Raji (cell line): ENCODE results near the gene CHI3L1.

Experiments used
- POLR2A ChIP-seq: IDR thresholded peaks from 2 replicates; pipeline ENCODE4 v1.6.1; 2011; ENCODE audit warnings: low read depth, low read length, control low read depth; ENCODE audit not compliant: insufficient read depth

Gene CHI3L1

DNA sequence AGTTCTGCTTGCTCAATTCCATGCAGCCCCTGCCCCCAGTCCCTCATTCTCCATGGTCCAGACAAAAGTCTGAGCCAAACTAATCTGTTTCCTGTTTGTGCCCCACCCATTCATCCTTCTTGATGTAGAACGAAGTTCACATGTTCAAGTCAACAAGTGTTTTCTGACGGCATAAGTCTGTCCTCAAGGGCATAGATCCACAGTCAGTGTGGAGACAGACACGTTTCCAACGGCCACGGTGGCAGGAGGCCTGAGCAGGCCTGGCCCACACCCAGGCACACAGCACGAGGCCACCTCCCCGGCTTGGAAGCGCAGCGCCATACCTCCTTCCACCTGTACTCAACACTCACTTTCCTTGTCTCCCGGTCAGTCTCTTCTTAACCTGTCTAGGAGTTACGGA is 42.9 kb downstream of the CHI3L1 start:
- no peak for TF ChIP-seq POLR2A

- no peak for TF ChIP-seq POLR2A
These were observed 43.7 kb downstream of the CHI3L1 start for GRCh38 chr1:203142684-203143408.

DNA sequence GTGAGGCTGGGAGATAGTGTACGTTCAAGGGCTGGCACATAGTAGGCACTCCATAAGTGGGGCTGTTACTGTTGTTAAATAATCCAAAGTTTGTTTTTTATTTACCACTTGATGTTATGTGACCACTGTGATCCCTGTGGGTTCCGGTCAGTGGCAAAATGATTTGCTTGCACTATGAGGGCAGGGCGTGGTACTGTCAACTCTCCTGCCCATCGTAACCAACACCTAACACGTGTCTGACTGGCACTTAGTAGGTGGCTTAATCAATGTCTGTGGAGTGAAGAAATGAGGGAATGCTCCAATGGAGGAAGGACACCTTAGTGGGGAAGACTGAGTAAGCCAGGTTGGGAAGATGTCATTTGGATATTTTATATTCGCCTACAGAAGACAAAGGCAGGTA is 44.4 kb downstream of the CHI3L1 start:
- TF ChIP-seq POLR2A, result no peak

DNA sequence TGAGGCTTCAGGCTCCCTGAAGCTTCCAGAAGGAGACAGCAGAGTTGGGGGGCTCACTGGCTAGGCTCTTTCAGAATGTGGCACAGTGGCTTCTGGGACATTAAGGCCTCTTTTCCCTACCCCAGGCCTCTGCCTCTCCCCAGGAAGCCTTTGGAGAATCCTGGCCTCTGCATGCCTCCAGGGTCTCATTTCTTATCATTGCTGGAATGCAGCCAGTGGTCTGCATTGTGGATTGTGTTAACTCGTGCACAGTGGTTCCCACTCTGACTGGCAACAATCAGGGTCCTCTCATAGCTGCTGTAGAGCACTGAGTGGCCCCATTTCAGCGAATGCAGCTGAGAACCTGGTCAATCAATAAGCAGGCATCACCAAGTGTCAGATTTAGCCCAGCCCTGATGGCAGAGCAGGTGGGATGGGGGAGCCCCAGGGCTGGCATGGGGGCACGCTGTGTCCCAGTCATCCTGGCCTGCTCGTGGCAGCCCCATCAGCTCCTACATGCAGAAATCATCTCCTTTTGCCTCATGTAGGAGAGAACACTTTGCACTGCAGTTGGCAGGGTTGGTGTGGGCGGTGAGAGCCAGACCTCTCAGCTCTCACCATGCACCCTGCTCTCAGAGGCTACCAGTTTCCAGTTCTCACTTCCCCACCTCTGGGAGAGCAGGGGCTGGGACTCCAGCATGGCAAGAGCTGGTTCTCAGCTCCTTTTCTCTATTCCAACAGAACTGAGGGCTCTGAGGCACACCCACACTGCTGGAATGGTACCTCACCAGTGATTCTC is 45.6 kb downstream of the CHI3L1 start:
- TF ChIP-seq POLR2A, result no peak

GRCh38 chr1:203139976-203140475 is 46.5 kb downstream of the CHI3L1 start:
- no peak for TF ChIP-seq POLR2A

DNA sequence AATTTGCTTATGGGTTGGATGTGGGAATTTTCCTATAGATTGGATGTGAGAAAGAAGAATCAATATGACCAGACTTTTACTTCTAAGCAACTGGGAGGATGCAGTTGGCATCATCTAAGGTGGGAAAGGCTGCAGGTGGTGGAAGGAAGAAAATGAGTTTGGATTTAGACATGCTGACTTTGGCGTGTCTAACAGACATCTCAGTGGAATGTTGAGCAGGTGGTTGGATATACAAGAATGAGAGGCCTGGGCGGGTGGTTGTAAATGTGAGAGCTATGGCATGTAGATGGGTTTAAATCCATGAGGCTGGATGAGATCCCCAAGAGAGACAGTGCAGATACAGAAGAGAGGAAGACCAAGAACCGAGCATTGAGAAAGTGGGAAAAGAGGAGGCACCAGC is 48.4 kb downstream of the CHI3L1 start:
- no peak for TF ChIP-seq POLR2A

DNA sequence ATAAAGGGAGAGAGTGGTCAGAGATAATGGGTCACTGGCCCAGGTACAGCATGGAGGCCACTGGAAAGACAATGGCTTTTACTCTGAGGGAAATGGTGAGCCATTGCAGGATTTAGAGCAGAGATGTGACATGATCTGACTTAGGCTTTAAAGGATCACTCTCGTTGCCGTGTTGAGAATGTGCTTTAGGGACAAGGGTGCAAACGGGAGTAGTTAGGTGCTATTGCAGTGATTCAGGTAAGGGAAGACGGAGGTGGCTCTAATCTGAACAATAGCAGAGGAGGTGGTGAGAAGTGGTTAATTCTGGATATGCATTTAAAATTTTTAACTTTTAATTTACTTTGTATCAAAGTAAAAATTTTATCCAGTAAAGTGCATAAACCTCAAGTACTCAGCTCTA is 49.2 kb downstream of the CHI3L1 start:
- no peak for TF ChIP-seq POLR2A

DNA sequence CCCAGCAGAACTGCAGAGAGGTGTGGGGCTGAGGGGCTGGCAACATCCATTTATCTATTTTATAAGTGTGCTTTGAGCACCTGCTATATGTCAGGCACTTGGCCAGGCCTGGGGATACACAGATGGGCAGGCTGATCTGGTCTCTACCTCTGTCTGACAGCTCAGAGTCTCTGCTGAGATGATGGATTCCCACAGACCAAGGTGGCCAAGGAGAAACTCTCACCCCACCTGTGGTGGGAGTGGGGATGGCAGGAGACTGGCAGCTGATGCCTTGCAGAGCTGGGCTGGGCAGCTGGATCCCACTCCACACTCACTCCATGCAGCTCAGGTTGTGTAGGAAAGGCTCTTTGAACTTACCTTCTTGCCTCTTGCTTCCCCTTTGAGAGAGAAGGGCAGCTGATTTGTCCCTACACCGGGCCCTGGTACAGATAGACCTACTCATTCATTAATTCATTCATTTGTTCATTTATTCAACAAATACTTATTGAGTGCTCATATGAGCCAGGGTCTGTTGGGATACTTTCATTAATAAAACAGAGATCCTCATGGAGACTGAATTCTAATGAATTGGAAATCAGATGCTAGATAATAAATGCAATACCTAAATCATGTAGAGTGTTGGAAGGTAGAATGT is 50.0 kb downstream of the CHI3L1 start:
- no peak for TF ChIP-seq POLR2A

DNA sequence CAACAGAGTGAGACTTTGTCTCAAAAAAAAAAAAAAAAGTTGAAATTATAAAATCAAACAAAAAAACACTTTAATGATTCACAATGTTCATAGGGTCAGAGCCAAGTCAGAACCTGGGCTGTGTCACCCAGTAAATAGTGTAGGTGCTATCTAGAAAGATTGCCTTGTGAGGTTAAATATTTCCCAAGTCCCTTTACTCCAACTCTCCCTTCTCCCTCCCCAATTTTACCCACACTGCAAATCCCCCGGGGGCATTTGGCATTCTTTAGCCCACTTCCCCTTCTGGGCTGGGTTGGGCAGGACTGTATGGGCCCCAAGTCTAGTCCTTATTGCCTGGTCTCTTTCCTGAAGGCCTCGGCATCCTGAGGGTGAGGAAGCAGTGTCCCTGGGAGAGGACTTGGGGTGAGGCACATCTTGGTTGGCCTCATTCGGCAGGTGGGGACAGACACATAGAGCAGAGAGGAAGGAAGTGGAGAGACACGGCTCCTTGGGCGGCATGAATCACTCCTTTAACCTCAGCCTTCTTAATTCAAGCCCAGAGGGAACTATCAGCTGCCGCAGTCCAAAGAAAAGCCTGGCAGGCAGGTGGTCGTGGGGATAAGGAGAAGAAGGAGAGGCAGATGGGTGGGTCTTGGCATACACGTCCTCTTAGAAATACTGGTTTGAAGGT is 50.7 kb downstream of the CHI3L1 start:
- TF ChIP-seq POLR2A, result no peak

DNA sequence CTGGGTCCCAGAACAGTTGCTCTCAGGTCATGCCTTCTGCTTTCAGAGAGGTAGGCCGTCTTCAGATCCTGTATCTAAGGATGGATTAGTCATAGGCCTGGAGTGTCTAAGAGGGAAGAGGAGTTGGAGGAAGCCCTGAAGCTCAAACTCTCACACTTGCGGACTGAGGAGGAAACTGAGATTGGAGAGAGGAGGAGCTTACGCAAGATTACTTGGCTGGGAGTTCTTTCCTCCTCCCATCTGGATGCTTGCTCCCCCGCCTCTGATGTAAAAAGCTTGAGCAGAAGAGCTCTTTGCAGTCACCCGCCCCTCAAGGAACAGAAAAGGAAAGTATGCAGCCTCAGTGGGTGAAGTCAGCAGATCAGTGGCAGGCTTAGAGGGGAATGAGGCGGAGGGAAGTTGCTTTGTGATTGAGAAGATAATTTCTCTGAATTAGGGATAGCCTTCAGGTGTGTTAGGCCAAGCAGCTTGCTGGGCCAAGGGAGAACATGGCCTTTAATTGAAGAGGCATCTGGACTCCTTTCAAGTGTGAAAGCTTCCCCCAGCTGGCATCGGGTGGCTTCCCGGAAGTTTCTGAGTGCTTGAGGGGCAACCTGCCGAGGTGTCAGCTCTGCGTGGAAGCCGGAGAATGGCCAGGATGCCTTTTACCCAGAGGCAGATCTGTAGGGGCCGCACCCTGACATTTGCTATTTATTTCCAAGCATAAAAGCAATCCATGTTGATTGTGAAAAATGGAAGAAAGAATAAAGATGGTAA is 52.4 kb downstream of the CHI3L1 start:
- no peak for TF ChIP-seq POLR2A

GRCh38 chr1:203131548-203132200 is 54.8 kb downstream of the CHI3L1 start:
- no peak for TF ChIP-seq POLR2A

- no peak for TF ChIP-seq POLR2A
These were observed 56.0 kb downstream of the CHI3L1 start for GRCh38 chr1:203130358-203130985.

DNA sequence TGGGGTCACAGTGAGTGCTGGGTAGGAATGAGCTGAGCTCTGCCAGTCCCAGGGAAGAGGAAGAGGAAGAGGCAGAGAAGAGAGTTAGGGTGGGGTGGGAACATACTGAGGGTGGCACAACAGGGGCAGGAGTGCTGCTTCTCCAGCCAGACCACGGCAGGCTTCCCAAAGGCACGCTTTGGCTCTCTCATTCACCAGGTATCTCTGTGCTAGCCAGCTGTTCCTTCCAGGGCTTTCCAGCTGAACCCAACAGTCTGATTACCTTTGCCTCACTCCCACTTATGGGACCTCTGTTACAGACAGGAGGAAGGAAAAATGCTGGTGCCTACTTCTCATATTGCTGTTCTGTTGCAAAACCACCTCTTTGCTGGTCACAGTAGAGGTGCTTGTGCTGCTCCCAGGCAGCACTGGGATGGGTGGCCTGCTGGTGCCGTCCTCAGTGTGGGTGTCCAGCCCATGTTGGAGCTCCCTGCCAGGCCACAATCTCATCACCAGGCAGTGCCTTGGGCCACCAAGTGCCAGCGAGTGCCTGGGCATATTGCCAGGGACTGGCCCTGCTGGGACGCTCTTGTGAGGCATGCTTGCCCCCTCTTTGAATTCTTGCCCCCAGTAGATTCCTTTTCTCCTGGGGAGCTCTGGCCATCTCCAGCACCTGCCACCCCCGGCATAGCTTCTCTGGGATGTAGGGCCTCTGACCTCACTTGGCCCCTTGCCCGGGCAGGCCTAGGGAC is 56.8 kb downstream of the CHI3L1 start:
- TF ChIP-seq POLR2A, result no peak
